Gastrocnemius medialis (tissue), 4 donors: ENCODE results near the gene FIBCD1. TPM values are rescaled to one million over a fixed set of nuclear protein-coding genes. Genes with fewer than 3 reads are reported as not detected.

Source experiments
- ATAC-seq, 2 donors: fragments of 150-250 bp; one replicate each; pipeline ENCODE4 v1.9.1; 2016
- DNase-seq, 2 donors: peaks; one replicate each; pipeline ENCODE4 v3.0.0-alpha.2; 2019
- H3K27ac ChIP-seq, 4 donors: fragments of 200-600 bp; sonication (generic); 1 replicate in 1 of 4; 2 replicates in 3 of 4; pipeline ENCODE4 v1.5.1; 2016 to 2018; ENCODE audit warnings: mild to moderate bottlenecking in 2 of 4, moderate library complexity in 1 of 4
- H3K27me3 ChIP-seq, 3 donors: fragments of 200-600 bp; sonication (generic) in 2 of 3; 1 replicate in 1 of 3; 2 replicates in 2 of 3; pipeline versions ENCODE4 v1.5.1 to v1.6.0; 2016 to 2019; ENCODE audit warnings: mild to moderate bottlenecking in 1 of 3, moderate library complexity in 1 of 3
- H3K36me3 ChIP-seq, 2 donors: fragments of 200-600 bp; sonication (generic) in 1 of 2; one replicate each; pipeline ENCODE4 v1.5.1; 2017 to 2018
- H3K4me1 ChIP-seq, 2 donors: fragments of 200-600 bp; sonication (generic) in 1 of 2; one replicate each; pipeline ENCODE4 v1.5.1; 2016 to 2017; ENCODE audit warnings: mild to moderate bottlenecking in 2 of 2
- H3K4me3 ChIP-seq, 4 donors: fragments of 200-600 bp; sonication (generic) in 3 of 4; 1 replicate in 1 of 4; 2 replicates in 3 of 4; pipeline ENCODE4 v1.5.1; 2016 to 2019; ENCODE audit warnings: mild to moderate bottlenecking in 2 of 4
- H3K9me3 ChIP-seq, 3 donors: fragments of 200-600 bp; sonication (generic) in 2 of 3; 1 replicate in 1 of 3; 2 replicates in 2 of 3; pipeline ENCODE4 v1.5.1; 2016 to 2019
- CTCF ChIP-seq, 5 experiments: fragments of 450-650 bp in 3 of 5; fragments of 200-600 bp in 2 of 5; sonication (generic) in 2 of 5; IDR thresholded peaks in 4 of 5; conservative IDR thresholded peaks in 1 of 5; 1 replicate in 4 of 5; 2 replicates in 1 of 5; pipeline ENCODE4 v1.5.1; 2016 to 2019; ENCODE audit warnings: antibody characterized with exemption in 5 of 5, mild to moderate bottlenecking in 3 of 5, moderate library complexity in 3 of 5
- POLR2A ChIP-seq, 2 donors: fragments of 450-650 bp; IDR thresholded peaks; one replicate each; pipeline ENCODE4 v1.6.1; 2017; ENCODE audit warnings: antibody characterized with exemption in 2 of 2, mild to moderate bottlenecking in 2 of 2, moderate library complexity in 2 of 2
- in situ Hi-C, 4 donors: fragments of 200-750 bp; cut with MboI; loops; one replicate each; pipeline versions ENCODE4 v1.15.0 to v1.8.0; 2017; ENCODE audit warnings: low sequenced_read_pairs in 4 of 4
- intact Hi-C: fragments of 100-400 bp; cut with DNase I; formaldehyde crosslinking; loops from one replicate; pipeline ENCODE4 v1.15.1; 2023; ENCODE audit warnings: low total_unique reads
- total RNA-seq, 4 donors: library from RNA; depleted of rRNA; stranded (reverse); fragments of >200 nt; gene quantifications; one replicate each; pipeline versions ENCODE4 v1.1.0 to v1.2.3, GENCODE V29; 2016

FIBCD1 gene
- total RNA-seq, 4 donors from 2014 or later = not detected

- in situ Hi-C loops (no loop called here), intact Hi-C loops (no loop called here)
- ATAC-seq = no peak
These were observed 11.7 kb downstream of the FIBCD1 start for GRCh38 chr9:130927338-130927737.

GRCh38 chr9:130925050-130925678 lies 13.9 kb downstream of the FIBCD1 start:
- Histone ChIP-seq H3K36me3 (no peaks in the 10 kb centered on the region), H3K4me1 (no peaks in the 10 kb centered on the region), H3K27me3 (peaks cover 8 to 10% (median 9%) of the 10 kb centered on the region in 3 donors), H3K4me3 (no peak overlapping the region), H3K9me3 (no peaks in the 10 kb centered on the region), H3K27ac (no peak overlapping the region)
- intact Hi-C loops = no loop called here
- DNase-seq (no peak), ATAC-seq (no peak)
- in situ Hi-C loops = no loop called here
- TF ChIP-seq CTCF (IDR thresholded peaks at IDR 0.05 in 4 of 5, conservative IDR thresholded peaks at IDR 0.05 in 1 of 5) (no peak), POLR2A (IDR thresholded peaks at IDR 0.05) (no peak)

More at GRCh38 chr9:130927338-130927737, 11.7 kb downstream of the FIBCD1 start:
- no peak overlapping the region for H3K27ac ChIP-seq
- H3K9me3 ChIP-seq = no peaks in the 10 kb centered on the region
- no peaks in the 10 kb centered on the region for H3K4me1 ChIP-seq
- H3K36me3 ChIP-seq = no peaks in the 10 kb centered on the region
- no peak for TF ChIP-seq CTCF (IDR thresholded peaks at IDR 0.05 in 4 of 5, conservative IDR thresholded peaks at IDR 0.05 in 1 of 5)
- TF ChIP-seq POLR2A (IDR thresholded peaks at IDR 0.05) = no peak
- DNase-seq = no peak
- peaks cover 6 to 8% (median 6%) of the 10 kb centered on the region in 3 donors for H3K27me3 ChIP-seq
- no peak overlapping the region for H3K4me3 ChIP-seq

- DNase-seq = no peak
- peaks cover 13 to 14% (median 14%) of the 10 kb centered on the region in 3 donors for H3K27me3 ChIP-seq
- in situ Hi-C loops = no loop called here
These were observed 14.6 kb downstream of the FIBCD1 start for GRCh38 chr9:130924448-130924788.

GRCh38 chr9:130923611-130924447 lies 15.2 kb downstream of the FIBCD1 start:
- DNase-seq (no peak), ATAC-seq (no peak)
- H3K27me3 ChIP-seq = peaks cover 17 to 19% (median 18%) of the 10 kb centered on the region in 3 donors
- in situ Hi-C loops (no loop called here), intact Hi-C loops (no loop called here)
- no peak overlapping the region for H3K4me3 ChIP-seq
- TF ChIP-seq POLR2A (IDR thresholded peaks at IDR 0.05) (no peak), CTCF (IDR thresholded peaks at IDR 0.05 in 4 of 5, conservative IDR thresholded peaks at IDR 0.05 in 1 of 5) (no peak)
- H3K9me3 ChIP-seq = no peaks in the 10 kb centered on the region
- H3K36me3 ChIP-seq = no peaks in the 10 kb centered on the region
- H3K4me1 ChIP-seq = no peaks in the 10 kb centered on the region
- no peak overlapping the region for H3K27ac ChIP-seq

More at GRCh38 chr9:130924448-130924788, 14.6 kb downstream of the FIBCD1 start:
- no peaks in the 10 kb centered on the region for H3K4me1 ChIP-seq
- no peaks in the 10 kb centered on the region for H3K36me3 ChIP-seq
- ATAC-seq = no peak
- no peak overlapping the region for H3K4me3 ChIP-seq
- intact Hi-C loops = no loop called here
- H3K27ac ChIP-seq = no peak overlapping the region
- H3K9me3 ChIP-seq = no peaks in the 10 kb centered on the region
- TF ChIP-seq CTCF (IDR thresholded peaks at IDR 0.05 in 4 of 5, conservative IDR thresholded peaks at IDR 0.05 in 1 of 5) (no peak), POLR2A (IDR thresholded peaks at IDR 0.05) (no peak)
